Sigmoid colon (tissue), 4 donors: ENCODE results near the gene SIX2.

Source experiments
- EP300 ChIP-seq, 4 donors: sonication (generic); formaldehyde crosslinking; IDR thresholded peaks; one replicate each; pipeline ENCODE4 v1.6.1; 2017; ENCODE audit warnings: antibody characterized with exemption in 4 of 4
- POLR2A ChIP-seq, 2 donors: fragments of 450-650 bp; IDR thresholded peaks; one replicate each; pipeline ENCODE4 v1.6.1; 2016; ENCODE audit warnings: antibody characterized with exemption in 2 of 2, mild to moderate bottlenecking in 2 of 2, moderate library complexity in 2 of 2
- POLR2AphosphoS5 ChIP-seq, 4 donors: sonication (generic); formaldehyde crosslinking; IDR thresholded peaks; one replicate each; pipeline ENCODE4 v1.6.1; 2017; ENCODE audit warnings: antibody characterized with exemption in 4 of 4
- TF ChIP-seq, protein P1 (sequence below), 4 experiments: fragments of 450-650 bp in 3 of 4; fragments of 200-600 bp in 1 of 4; IDR thresholded peaks; one replicate each; pipeline ENCODE4 v1.5.1; 2016 to 2019; ENCODE audit warnings: antibody characterized with exemption in 4 of 4, mild to moderate bottlenecking in 3 of 4, moderate library complexity in 2 of 4

DNA sequence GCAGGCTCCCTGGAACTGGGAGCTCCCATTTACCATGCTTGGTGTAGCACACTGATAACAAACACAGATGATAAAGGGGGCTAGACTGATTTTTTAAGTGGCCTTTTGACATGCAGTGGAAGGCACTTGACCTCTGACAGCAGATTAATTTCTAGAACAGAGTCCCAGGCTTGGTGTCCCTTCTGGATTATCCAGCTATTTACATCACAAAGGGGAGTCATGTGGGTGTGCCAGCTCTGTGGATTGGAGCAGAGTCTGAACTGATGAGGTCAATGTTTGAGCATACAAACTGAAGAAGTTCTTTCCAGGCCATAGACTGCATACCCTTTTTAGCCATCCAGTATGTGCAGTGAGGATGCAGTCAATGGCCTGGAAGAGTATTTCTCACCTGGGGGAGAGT, 31.5 kb upstream of the SIX2 start:
- TF ChIP-seq, protein P1, sequence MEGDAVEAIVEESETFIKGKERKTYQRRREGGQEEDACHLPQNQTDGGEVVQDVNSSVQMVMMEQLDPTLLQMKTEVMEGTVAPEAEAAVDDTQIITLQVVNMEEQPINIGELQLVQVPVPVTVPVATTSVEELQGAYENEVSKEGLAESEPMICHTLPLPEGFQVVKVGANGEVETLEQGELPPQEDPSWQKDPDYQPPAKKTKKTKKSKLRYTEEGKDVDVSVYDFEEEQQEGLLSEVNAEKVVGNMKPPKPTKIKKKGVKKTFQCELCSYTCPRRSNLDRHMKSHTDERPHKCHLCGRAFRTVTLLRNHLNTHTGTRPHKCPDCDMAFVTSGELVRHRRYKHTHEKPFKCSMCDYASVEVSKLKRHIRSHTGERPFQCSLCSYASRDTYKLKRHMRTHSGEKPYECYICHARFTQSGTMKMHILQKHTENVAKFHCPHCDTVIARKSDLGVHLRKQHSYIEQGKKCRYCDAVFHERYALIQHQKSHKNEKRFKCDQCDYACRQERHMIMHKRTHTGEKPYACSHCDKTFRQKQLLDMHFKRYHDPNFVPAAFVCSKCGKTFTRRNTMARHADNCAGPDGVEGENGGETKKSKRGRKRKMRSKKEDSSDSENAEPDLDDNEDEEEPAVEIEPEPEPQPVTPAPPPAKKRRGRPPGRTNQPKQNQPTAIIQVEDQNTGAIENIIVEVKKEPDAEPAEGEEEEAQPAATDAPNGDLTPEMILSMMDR (IDR thresholded peaks at IDR 0.05), result no peak
- TF ChIP-seq EP300 (IDR thresholded peaks at IDR 0.05), result no peak
- TF ChIP-seq POLR2AphosphoS5 (IDR thresholded peaks at IDR 0.05), result no peak
- no peak for TF ChIP-seq POLR2A (IDR thresholded peaks at IDR 0.05)
